GM18858 (cell line): ENCODE data around the gene TMEM135.
A peak's percentile ranks its signal among the peaks of the same experiment; 100 is the strongest.

Experiments used
- ATAC-seq: cut with Tn5 transposase; IDR thresholded peaks from one replicate; pipeline ENCODE4 v1.9.1; 2021; ENCODE audit not compliant: unreplicated experiment

TMEM135 gene

DNA sequence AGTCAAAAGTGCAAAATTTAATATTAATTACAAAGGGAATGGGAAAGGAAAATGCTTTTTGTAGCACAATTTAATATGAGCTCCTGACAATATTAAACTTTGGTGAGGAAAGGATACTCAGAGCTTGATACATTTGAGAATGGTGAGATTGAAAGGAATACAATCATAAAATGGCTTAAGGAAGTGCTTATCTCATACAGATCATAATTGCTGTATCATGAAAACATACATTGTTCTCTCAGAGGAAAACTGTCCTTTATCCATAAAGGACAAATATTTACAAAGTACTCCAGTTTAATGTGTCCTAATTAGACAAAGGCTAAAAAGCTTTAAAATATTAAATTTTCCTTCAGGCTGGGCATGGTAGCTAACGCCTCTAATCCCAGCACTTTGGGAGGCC, 260.4 kb downstream of the TMEM135 start:
- ATAC-seq: no peak

DNA sequence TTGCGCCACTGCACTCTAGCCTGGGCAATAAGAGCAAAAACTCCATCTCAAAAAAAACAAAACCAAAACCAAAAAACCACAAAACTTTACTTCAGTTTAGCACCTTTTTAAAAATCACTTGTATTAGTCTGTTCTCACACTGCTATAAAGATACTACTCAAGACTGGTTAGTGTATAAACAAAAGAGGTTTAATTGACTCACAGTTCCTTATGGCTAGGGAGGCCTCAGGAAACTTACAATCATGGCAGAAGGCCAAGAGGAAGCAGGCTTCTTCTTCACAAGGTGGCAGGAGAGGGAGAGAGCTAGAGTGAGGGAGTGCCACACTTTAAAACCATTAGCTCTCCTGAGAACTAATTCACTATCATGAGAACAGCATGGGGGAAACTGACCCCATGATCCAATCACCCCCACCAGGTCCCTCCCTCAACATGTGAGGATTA, 261.3 kb downstream of the TMEM135 start:
- ATAC-seq: no peak

DNA sequence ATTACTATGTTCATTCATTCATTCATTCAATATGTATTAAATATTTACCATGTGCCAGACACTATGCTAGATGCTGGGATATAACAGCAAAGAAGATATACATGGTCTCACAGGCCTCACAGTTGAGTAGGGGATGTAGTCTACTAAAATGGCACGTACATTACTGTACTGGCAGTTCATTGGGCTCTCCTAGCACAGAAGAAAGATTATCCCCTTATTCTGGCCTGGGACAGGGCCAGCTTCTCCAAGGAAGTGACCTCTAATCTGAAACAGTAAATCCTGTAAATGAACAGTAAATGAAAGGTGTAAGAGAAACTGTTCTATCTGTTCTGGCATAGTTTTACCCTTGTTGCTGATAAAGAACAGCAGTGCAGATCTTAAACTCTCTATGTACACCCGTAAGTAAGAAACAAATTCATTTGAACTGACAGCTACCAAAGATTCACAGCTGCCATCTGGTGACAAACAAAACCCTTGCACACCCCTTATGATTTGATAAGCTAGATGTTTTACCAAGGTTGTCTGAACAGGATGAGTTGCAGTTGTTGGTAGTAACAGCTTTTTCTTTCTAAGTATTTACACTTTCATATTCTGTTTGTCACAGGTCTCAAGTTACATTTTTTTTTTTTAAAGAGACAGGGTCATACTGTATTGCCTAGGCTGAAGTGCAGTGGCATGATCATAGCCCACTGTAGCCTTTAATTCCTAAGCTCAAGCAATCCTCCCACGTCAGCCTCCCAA, 263.1 kb downstream of the TMEM135 start:
- peak; percentile 60 for ATAC-seq

GRCh38 chr11:87301785-87302540, 264.2 kb downstream of the TMEM135 start:
- no peak for ATAC-seq

DNA sequence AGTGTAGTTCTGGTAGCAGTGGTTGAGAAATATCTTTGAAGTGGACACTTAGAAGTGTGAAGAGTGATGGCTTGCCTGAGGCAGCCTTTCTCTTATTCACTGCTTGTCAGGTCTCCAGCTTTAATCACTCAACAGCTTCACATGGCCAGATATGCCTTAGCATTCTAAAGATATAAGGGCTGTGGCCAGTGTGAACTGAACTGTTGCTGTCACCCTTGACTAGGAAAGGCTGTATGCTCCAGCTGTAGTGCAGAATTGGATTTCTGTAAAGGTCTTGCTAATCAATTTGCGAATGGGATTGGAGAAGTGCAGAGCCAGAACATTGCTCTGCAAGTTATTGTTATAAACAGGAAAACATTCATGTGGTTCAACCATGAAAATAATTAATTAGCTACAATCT, 266.7 kb downstream of the TMEM135 start:
- ATAC-seq: no peak

DNA sequence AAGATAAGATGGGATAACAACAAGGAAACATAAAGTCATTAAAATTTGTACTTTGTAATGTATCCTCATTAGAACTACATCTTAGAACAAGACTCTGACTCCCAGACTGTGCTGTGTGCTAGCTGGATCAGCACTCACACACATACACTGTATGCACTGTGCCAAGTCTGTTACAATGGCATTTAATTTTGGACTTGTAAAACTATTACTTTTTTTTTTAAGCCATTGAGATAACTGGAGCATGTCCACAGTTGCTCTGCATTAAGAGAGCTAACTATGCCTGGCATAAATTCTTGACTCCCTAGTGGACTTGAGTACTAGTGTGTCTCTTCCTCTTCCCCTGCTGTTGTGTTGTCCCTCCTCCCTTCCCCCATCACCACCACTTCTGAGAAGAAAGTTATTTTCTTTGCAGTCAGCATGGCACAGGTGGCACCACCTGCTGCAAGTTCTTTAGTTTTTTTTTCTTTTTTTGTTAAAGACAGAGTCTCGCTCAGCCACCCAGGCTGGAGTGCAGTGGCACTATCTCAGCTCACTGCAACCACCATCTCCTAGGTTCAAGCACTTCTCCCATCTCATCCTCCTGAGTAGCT, 268.6 kb downstream of the TMEM135 start:
- no peak for ATAC-seq

- ATAC-seq: no peak
Observed at GRCh38 chr11:87307101-87307500, 269.4 kb downstream of the TMEM135 start.

DNA sequence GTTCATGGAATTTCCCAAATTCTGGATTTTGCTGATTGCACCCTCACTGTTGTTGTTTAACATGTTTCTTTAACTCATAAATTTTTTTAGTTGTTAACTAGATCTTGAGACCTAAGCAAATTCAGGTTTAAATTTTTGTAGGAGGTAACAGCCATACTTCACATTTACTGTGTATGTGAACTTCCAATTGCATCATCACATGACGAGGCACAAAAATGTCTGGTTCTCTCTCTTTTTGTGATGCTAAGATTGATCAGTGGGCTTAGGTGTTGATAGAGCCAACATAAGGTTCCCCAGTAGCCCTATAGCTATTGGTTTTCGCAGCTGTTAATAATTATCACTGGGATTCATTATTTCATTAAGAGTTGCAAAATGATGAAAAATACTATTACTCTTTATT, 277.5 kb downstream of the TMEM135 start:
- no peak for ATAC-seq

- no peak for ATAC-seq
Observed at GRCh38 chr11:87316491-87316890, 278.8 kb downstream of the TMEM135 start.

DNA sequence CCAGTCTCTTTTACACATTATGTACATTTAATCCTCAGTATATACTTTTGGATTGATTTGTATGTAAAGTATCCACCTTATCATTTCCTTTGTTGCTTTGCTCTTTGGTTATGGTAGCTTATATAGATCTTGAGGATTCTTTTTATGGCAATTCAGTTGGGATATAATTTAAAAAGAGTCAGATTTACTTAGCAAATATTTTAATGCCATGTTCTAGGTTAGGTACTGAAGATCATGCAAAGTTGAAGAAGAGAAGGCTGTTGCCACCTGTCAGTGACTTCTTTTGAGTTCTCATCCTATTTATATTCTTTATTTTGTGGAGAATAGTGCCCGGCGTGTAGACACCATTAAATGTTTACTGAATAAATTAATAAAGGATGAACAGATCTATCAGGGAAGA, 279.7 kb downstream of the TMEM135 start:
- no peak for ATAC-seq

DNA sequence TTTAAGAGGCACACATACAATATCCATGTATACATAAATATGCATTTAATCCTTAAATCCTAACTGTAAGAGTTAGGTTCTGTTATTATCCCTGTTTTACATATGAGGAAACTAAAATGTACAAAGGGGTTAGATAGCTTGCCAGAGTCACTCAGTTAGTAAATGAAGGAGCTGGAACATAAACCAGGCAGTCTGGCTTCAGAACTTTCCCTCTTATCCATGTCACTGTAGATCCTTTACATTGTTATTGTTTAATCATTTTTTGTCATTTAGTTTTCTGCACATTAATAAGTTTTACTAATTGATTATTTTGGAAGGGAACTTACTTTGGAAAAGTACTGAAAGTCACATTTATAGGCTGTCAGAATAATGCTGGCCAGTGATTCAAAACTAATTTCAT, 282.4 kb downstream of the TMEM135 start:
- no peak for ATAC-seq

DNA sequence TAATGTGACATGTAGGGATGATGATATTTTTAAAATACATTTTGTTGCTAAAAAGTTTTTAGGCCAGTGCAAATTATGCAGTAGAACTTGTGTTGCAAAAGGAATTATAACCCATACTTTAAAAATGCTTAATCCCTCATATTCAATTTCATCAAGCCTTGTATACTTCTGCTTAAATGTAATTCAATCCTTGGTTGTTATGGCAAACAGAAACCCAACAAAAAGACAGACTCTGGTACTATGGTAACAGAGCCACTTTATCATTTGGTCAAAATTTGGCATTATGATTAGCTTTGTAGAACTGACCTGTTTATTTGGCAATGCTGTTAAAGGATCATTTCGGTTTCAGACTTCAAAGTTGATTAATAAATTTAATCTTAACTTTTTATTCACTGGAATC, 284.8 kb downstream of the TMEM135 start:
- ATAC-seq: no peak

- no peak for ATAC-seq
Observed at GRCh38 chr11:87323899-87324298, 286.2 kb downstream of the TMEM135 start.

DNA sequence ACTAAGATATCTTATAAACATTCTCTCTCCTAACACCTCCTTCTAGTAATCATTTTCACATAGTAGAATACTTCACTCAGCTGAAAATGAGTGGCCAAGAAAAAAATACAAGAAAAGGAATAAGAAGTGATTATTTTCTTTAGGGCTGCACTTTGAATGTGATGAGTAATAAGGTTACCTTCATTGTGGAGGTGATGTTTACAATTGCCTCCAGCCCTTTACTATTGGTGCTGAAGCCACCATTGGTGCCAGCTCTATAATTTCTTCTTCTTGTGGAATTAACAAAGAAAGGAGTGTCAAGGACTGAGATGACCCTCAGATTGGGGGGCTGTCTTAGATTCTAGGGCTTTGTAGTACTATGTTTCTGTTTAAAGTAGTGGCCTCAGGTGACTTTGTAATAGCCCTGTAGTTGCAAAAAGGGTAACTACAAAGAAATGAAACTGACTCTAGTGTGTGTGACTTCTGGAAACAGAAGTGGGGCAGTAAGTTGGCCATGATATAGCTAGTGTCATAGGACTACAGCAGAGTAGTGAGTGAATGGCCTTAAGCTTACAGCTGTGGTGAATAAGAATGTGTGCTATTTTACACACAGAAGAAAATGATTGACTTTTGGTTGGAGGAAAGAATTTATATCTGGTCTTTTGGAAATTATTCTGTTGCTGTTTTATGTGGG, 287.2 kb downstream of the TMEM135 start:
- ATAC-seq: peak; percentile 66

- no peak for ATAC-seq
Observed at GRCh38 chr11:87325490-87325872, 287.7 kb downstream of the TMEM135 start.

GRCh38 chr11:87326594-87326993, 288.9 kb downstream of the TMEM135 start:
- no peak for ATAC-seq

DNA sequence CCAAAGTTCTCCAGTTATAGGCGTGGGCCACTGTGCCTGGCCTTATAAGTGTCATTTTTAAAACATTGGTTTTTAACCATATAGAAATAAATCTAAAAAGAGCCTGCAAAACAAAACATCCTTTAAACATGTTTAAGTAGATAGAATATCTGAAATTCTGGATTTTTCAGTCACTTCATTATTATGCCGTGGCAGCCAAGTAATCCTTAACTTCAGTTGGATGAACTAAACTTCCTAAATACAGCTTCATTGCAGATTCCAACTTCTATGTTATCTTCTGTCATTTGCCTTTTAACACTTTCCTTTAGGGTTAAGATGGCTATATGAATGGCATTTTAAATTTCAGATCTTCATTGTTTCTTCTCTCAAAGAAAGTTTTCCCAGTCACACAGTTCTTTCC, 291.4 kb downstream of the TMEM135 start:
- ATAC-seq: no peak

- ATAC-seq: no peak
Observed at GRCh38 chr11:87330187-87330601, 292.5 kb downstream of the TMEM135 start.

DNA sequence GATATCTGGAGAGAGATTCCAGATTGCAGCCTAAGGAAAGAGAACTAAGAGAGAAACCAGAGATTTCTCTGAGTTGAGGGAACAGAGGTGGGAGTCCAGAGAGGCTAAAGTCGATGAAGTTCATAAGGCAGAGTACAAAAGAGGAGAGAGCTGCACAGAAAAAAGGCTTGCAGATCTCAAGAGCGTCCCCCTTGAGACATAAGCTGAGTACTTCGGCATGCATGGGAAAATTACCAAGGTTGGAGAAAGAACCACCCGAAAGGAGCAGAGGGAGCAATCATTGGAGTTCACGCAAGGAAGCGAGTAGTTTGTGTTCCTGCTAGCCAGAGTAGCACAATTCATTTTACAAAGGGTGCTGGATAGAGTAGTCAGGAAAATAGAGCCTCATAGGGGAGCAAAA, 293.5 kb downstream of the TMEM135 start:
- ATAC-seq: no peak

DNA sequence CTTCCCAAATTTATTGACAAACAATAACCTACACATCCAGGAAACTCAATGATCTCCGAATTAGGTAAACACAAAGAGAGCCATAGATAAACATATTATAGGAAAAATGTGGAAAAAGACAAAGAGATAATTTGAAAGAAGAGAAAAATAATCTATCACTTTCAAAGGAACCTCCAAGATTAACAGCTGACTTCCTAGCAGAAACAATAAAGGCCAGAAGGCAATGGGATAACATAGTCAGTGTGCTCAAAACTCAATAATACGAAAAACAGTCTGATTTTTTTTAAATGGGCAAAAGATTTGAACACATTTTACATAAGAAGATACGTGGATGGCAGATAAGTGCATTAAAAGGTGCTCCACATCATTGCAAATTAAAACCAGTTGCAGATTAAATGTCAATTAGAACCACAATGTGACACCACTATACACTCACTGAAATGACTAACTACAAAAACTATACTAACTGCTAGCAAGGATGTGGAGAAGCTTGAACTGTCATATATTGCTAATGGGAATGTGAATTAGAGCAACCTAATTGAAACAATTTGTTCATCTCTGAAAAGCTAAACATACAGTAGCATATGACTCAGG, 300.4 kb downstream of the TMEM135 start:
- ATAC-seq: no peak

- no peak for ATAC-seq
Observed at GRCh38 chr11:87339416-87339815, 301.7 kb downstream of the TMEM135 start.
